ENCODE data around the gene LIMS3.
"Not testable (repeated sequence)": the region's sequence is repeated elsewhere in the genome, so short reads cannot be mapped to it uniquely, and the experiment has no call there.

LIMS3 gene

GRCh38 chr2:109898462-109899336 lies at the start of gene LIMS3:
LIMS3 (plus strand) TSS chr2:109898688; CDS start chr2:109898729, 41 bp downstream.
- H3K9ac ChIP-seq (ENCODE audit: low read length in 2 of 2); H3K9me3 ChIP-seq (ENCODE audit: control insufficient read depth in 2 of 2, low read length in 2 of 2): not testable (repeated sequence)

DNA sequence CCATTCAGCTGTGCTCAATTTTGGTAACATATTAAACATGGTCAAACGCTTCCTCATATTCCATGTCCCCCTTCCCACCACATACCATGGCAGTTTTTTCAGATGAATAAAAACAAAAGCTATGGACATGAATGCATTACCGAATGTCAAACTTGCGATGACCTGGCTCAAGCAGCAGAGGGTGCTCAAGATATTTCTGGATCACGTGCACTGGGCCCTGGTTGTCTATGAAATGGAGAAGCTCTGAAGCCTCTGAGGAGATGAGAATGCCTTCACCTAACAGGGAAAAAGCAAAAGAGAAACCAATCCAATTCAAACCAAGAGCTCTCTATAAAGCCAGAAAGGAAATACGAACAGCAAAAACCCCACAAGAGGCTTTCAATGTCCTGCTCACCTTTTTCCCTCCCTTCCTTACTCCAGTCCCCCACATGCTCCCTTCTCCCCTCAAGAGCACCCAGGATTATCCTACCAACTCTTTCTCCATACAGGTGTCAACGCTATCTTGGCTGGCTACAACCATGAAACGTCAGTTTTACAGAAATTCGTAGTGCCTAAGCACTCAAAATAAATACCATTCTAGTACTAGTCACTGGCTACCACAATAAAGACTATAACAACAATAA lies 27.2 kb upstream of the LIMS3 start:
- not testable (repeated sequence) for H3K27ac ChIP-seq (ENCODE audit: low read length); H3K27me3 ChIP-seq (ENCODE audit: control insufficient read depth in 1 of 2, insufficient read depth in 2 of 2, low read length in 2 of 2); H3K9ac ChIP-seq (ENCODE audit: low read length in 2 of 2); H3K9me3 ChIP-seq (ENCODE audit: control insufficient read depth in 2 of 2, low read length in 2 of 2); H3K4me1 ChIP-seq (ENCODE audit: control insufficient read depth, insufficient read depth, low read length); H3K4me3 ChIP-seq (ENCODE audit: low read length in 2 of 2); H3K36me3 ChIP-seq (ENCODE audit: control insufficient read depth in 2 of 2, insufficient read depth in 2 of 2, low read length in 2 of 2)

More at GRCh38 chr2:109898462-109899336, at the start of gene LIMS3:
- not testable (repeated sequence) for H3K36me3 ChIP-seq (ENCODE audit: control insufficient read depth in 2 of 2, insufficient read depth in 2 of 2, low read length in 2 of 2); H3K4me1 ChIP-seq (ENCODE audit: control insufficient read depth, insufficient read depth, low read length); H3K27ac ChIP-seq (ENCODE audit: low read length); H3K27me3 ChIP-seq (ENCODE audit: control insufficient read depth in 1 of 2, insufficient read depth in 2 of 2, low read length in 2 of 2); H3K4me3 ChIP-seq (ENCODE audit: low read length in 2 of 2)

DNA sequence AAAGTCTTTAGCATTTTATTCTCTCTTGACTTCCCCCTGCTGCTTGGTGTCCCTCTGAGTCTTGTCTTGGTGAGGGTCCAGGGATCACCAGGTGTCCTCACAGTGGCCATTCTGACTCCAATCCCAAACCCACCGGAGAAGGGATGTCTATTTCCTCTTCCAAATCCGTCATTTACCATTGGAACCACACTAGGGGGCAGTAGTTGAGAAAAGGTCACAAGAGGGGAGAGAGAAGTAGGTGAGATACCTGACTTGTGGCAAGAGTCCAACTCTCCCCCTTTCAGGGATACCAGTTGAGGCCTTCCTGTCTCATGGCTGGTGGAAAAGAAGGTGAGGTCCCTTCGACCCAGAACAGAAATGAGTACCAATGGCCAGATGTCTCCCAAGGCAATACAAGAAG lies 21.9 kb upstream of the LIMS3 start:
- not testable (repeated sequence) for H3K4me1 ChIP-seq (ENCODE audit: control insufficient read depth, insufficient read depth, low read length); H3K27ac ChIP-seq (ENCODE audit: low read length); H3K9ac ChIP-seq (ENCODE audit: low read length in 2 of 2); H3K27me3 ChIP-seq (ENCODE audit: control insufficient read depth in 1 of 2, insufficient read depth in 2 of 2, low read length in 2 of 2); H3K36me3 ChIP-seq (ENCODE audit: control insufficient read depth in 2 of 2, insufficient read depth in 2 of 2, low read length in 2 of 2); H3K9me3 ChIP-seq (ENCODE audit: control insufficient read depth in 2 of 2, low read length in 2 of 2); H3K4me3 ChIP-seq (ENCODE audit: low read length in 2 of 2)

DNA sequence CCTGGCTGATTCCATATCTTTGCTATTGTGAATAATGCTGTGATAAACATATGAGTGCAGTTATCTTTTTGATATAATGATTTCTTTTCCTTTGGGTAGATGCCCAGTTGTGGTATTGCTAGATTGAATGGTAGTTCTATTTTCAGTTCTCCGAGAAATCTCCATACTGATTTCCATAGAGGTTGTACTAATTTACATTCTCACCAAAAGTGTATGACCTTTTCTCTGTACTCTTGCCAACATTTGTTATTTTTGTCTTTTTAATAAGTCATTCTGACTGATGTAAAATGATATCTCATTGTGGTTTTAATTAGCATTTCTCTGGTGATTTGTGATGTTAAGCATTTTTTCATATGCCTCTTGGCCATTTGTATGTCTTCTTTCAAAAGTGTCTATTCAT lies 16.4 kb upstream of the LIMS3 start:
- H3K9ac ChIP-seq (ENCODE audit: low read length in 2 of 2); H3K9me3 ChIP-seq (ENCODE audit: control insufficient read depth in 2 of 2, low read length in 2 of 2); H3K4me3 ChIP-seq (ENCODE audit: low read length in 2 of 2); H3K27ac ChIP-seq (ENCODE audit: low read length); H3K27me3 ChIP-seq (ENCODE audit: control insufficient read depth in 1 of 2, insufficient read depth in 2 of 2, low read length in 2 of 2); H3K4me1 ChIP-seq (ENCODE audit: control insufficient read depth, insufficient read depth, low read length); H3K36me3 ChIP-seq (ENCODE audit: control insufficient read depth in 2 of 2, insufficient read depth in 2 of 2, low read length in 2 of 2): not testable (repeated sequence)

DNA sequence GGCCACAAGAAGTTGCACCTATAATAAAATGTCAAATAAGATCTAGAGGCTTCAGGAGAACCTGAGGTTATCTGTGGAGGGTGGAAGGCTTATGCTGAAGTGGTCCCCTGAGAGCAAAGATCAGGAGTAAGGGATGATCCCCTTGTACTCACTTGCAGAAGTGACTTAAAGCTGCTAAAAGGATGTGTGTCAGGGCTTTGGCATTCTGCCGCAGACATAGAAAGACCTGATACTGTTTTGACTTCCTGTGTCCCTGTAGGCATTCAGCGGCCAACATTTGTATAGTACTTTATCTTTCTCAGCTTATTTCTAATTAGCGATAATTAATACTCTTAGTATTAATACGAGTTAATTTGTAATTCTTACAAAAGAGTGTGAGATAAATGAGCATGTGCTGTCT lies 10.1 kb upstream of the LIMS3 start:
- H3K4me1 ChIP-seq (ENCODE audit: control insufficient read depth, insufficient read depth, low read length); H3K27ac ChIP-seq (ENCODE audit: low read length); H3K9me3 ChIP-seq (ENCODE audit: control insufficient read depth in 2 of 2, low read length in 2 of 2); H3K27me3 ChIP-seq (ENCODE audit: control insufficient read depth in 1 of 2, insufficient read depth in 2 of 2, low read length in 2 of 2); H3K9ac ChIP-seq (ENCODE audit: low read length in 2 of 2); H3K4me3 ChIP-seq (ENCODE audit: low read length in 2 of 2); H3K36me3 ChIP-seq (ENCODE audit: control insufficient read depth in 2 of 2, insufficient read depth in 2 of 2, low read length in 2 of 2): not testable (repeated sequence)

DNA sequence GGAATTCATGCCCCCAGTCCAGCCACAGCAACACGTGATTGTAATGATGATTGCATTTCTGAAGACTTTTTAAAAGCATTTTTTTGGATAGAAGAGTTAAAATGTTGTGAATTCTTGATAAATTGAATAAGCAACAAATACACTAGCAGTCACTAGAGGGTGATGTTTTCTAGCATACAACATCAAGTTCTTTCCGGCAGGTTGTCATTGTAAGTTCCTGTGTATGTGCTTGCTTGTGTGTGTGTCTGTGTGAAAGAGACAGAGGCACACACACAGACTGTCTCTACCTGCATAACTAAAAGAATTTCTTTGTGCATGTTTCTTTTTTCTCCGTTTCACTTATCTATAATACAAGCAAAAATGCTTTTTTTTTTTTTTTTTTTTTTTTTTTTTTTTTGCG lies 8.6 kb upstream of the LIMS3 start:
- not testable (repeated sequence) for H3K9me3 ChIP-seq (ENCODE audit: control insufficient read depth in 2 of 2, low read length in 2 of 2); H3K4me1 ChIP-seq (ENCODE audit: control insufficient read depth, insufficient read depth, low read length); H3K36me3 ChIP-seq (ENCODE audit: control insufficient read depth in 2 of 2, insufficient read depth in 2 of 2, low read length in 2 of 2); H3K4me3 ChIP-seq (ENCODE audit: low read length in 2 of 2); H3K9ac ChIP-seq (ENCODE audit: low read length in 2 of 2); H3K27me3 ChIP-seq (ENCODE audit: control insufficient read depth in 1 of 2, insufficient read depth in 2 of 2, low read length in 2 of 2); H3K27ac ChIP-seq (ENCODE audit: low read length)

- H3K4me3 ChIP-seq (ENCODE audit: low read length in 2 of 2); H3K9ac ChIP-seq (ENCODE audit: low read length in 2 of 2); H3K27ac ChIP-seq (ENCODE audit: low read length); H3K4me1 ChIP-seq (ENCODE audit: control insufficient read depth, insufficient read depth, low read length); H3K27me3 ChIP-seq (ENCODE audit: control insufficient read depth in 1 of 2, insufficient read depth in 2 of 2, low read length in 2 of 2); H3K36me3 ChIP-seq (ENCODE audit: control insufficient read depth in 2 of 2, insufficient read depth in 2 of 2, low read length in 2 of 2); H3K9me3 ChIP-seq (ENCODE audit: control insufficient read depth in 2 of 2, low read length in 2 of 2): not testable (repeated sequence)
Observed at GRCh38 chr2:109891024-109891423, 7.5 kb upstream of the LIMS3 start.

- not testable (repeated sequence) for H3K9me3 ChIP-seq (ENCODE audit: control insufficient read depth in 2 of 2, low read length in 2 of 2); H3K4me1 ChIP-seq (ENCODE audit: control insufficient read depth, insufficient read depth, low read length); H3K27me3 ChIP-seq (ENCODE audit: control insufficient read depth in 1 of 2, insufficient read depth in 2 of 2, low read length in 2 of 2); H3K36me3 ChIP-seq (ENCODE audit: control insufficient read depth in 2 of 2, insufficient read depth in 2 of 2, low read length in 2 of 2); H3K9ac ChIP-seq (ENCODE audit: low read length in 2 of 2); H3K27ac ChIP-seq (ENCODE audit: low read length); H3K4me3 ChIP-seq (ENCODE audit: low read length in 2 of 2)
Observed at GRCh38 chr2:109893736-109894135, 4.8 kb upstream of the LIMS3 start.

DNA sequence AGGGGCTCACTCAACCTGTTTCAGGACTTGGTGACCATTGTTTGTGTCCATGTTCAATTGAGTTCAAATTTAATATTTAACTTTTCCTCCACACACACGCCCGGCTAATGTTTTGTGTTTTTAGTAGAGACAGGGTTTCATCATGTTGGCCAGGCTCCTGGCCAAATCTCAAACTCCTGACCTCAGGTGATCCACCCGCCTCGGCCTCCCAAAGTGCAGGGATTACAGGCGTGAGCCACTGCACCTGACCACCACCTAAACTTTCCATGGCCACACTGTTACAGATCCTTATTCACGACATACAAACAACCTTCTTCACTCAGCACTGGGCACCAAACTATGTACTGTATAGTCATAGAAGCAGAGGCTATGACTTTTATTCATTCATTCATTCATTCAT lies 4.3 kb upstream of the LIMS3 start:
- not testable (repeated sequence) for H3K4me1 ChIP-seq (ENCODE audit: control insufficient read depth, insufficient read depth, low read length); H3K4me3 ChIP-seq (ENCODE audit: low read length in 2 of 2); H3K36me3 ChIP-seq (ENCODE audit: control insufficient read depth in 2 of 2, insufficient read depth in 2 of 2, low read length in 2 of 2); H3K9ac ChIP-seq (ENCODE audit: low read length in 2 of 2); H3K27me3 ChIP-seq (ENCODE audit: control insufficient read depth in 1 of 2, insufficient read depth in 2 of 2, low read length in 2 of 2); H3K27ac ChIP-seq (ENCODE audit: low read length); H3K9me3 ChIP-seq (ENCODE audit: control insufficient read depth in 2 of 2, low read length in 2 of 2)

GRCh38 chr2:109895090-109895869 lies 3.2 kb upstream of the LIMS3 start:
- not testable (repeated sequence) for H3K27me3 ChIP-seq (ENCODE audit: control insufficient read depth in 1 of 2, insufficient read depth in 2 of 2, low read length in 2 of 2); H3K4me3 ChIP-seq (ENCODE audit: low read length in 2 of 2); H3K9ac ChIP-seq (ENCODE audit: low read length in 2 of 2); H3K27ac ChIP-seq (ENCODE audit: low read length); H3K4me1 ChIP-seq (ENCODE audit: control insufficient read depth, insufficient read depth, low read length); H3K36me3 ChIP-seq (ENCODE audit: control insufficient read depth in 2 of 2, insufficient read depth in 2 of 2, low read length in 2 of 2); H3K9me3 ChIP-seq (ENCODE audit: control insufficient read depth in 2 of 2, low read length in 2 of 2)

DNA sequence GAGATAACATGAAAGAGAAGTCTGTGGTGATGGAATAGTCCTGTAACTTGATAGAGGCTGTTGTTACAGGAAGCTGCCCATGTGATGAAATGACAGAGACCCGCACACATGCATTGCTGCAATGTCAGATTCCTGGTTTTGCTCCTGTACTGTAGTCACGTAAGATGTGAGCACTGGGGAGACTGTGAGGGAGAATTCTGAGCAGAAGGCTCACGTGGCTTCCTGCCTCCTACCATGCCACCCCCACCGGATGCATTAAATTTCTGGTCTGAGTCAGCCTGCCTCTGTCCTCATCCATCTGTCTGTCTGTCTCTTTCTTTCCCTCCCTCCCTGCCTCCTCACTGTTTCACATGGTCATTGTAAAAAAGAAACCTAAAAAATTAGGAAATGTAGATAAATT lies 2.3 kb upstream of the LIMS3 start:
- not testable (repeated sequence) for H3K4me3 ChIP-seq (ENCODE audit: low read length in 2 of 2); H3K36me3 ChIP-seq (ENCODE audit: control insufficient read depth in 2 of 2, insufficient read depth in 2 of 2, low read length in 2 of 2); H3K27me3 ChIP-seq (ENCODE audit: control insufficient read depth in 1 of 2, insufficient read depth in 2 of 2, low read length in 2 of 2); H3K4me1 ChIP-seq (ENCODE audit: control insufficient read depth, insufficient read depth, low read length); H3K9me3 ChIP-seq (ENCODE audit: control insufficient read depth in 2 of 2, low read length in 2 of 2); H3K27ac ChIP-seq (ENCODE audit: low read length); H3K9ac ChIP-seq (ENCODE audit: low read length in 2 of 2)

All from stomach smooth muscle (tissue), 2 donors.